SKM-1 treated with dmso at 0.1 percent for 144 hours (cell line): ENCODE data around the gene FUS.
"Not testable (repeated sequence)": the region's sequence is repeated elsewhere in the genome, so short reads cannot be mapped to it uniquely, and the experiment has no call there.

Experiments used
- DNase-seq: peaks from one replicate; lab custom pipeline; 2025; ENCODE audit not compliant: unreplicated experiment; lab: John Stamatoyannopoulos, UW

Gene FUS

DNA sequence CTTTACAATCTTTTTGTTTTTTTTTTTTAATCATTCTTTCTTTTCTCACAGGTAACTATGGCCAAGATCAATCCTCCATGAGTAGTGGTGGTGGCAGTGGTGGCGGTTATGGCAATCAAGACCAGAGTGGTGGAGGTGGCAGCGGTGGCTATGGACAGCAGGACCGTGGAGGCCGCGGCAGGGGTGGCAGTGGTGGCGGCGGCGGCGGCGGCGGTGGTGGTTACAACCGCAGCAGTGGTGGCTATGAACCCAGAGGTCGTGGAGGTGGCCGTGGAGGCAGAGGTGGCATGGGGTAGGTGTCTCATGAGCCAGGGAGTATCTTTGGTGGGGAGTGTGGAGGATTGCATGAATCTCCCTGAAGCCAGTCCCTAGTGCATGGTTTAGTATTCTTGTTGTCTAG, 4.9 kb downstream of the FUS start:
- DNase-seq = no peak

DNA sequence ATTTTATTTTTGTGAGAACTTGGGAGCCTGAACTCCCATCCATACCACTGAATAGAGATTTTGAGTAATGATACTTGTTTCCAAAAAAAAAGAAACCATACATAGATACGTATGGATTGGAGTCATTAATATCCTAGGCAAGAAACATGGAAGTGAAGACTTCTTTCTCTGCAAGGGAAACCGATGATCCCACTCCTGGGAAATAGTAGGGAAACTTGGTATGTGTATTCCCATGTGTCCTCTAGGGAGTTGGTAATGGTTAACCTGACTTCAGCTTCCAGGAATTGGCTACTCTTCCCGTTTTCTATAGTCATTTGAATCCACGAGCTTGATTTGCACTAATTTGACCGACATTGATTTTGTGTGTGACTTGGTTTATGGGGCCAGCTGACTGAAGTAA, 5.4 kb downstream of the FUS start:
- no peak for DNase-seq

DNA sequence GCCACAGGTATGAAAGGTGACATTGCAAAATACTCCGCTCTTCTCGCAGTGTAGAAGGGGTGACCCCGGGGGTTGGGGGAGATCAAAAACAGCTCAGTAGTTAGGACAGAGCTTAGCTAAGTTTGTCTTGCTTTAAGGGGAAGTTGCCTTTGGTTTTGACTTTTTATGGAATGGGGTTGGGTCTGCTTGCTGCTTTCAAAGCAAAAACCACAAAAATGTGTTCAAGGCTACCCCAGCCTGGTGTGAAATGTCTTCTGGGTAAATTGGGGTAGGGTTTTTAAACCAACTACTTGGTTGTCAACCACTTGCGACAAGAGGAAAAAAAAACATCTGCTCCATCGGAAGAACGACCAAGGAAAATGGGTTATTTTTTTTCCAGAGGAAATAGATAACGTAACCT, 6.2 kb downstream of the FUS start:
- DNase-seq = peak; percentile 35

DNA sequence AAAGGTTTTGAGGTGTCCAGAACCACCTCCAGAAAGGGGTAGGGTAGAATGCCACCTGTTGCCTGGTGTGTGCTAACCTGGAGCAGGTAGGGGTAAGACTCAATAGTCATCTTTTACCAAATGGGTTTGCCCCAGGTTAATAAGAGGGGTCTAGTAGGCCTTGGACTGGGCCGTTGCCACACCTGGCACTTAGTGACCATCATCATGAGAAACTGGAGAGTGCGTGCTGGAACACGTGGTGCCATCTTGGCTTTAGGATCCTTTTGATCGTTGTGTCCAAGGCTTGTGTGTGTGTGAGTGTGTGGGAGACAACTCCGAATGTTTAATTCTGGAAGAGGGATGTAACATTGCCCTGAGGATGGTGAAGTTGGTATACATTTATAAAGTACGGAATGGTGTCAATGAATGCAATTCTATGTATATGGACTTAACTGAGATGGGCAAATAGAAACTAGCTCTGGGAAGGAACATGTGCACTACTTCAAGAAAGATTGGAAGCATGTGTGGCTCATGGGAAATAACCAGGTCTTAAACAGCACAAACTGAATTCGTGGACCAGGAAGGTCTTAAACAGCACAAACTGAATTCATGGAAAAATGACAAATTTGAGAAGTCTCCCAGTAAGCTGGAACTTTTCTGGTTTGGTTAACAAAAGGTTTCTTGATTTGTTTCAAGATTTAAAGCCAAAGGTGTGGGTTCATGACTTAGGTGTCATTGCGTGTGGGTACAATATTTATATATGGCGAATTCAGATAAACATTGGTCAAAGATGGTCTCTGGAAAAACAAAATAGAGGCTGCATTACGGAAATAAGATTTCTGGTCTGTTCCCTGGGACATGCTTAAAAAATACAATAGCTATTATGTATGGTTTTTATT, 7.2 kb downstream of the FUS start:
- no peak for DNase-seq

DNA sequence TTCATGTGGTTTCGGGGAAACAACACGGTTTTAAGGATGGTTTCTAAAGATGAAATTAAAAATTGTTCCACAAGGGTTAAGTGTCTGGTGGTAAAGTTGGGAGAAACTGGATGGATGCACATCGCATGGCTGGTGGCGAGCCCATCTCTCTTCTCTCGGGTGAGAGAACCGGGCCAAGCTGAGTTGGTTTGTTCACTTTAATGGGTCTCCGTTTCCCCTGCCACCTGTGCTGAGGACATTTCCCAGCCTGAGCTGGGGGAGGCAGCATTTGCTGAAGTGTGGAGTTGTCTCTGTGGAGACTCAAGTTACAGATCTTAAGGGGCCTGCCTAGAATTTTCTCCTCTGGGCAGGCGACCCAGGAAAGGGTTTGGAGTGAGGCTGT, 7.9 kb downstream of the FUS start:
- no peak for DNase-seq

DNA sequence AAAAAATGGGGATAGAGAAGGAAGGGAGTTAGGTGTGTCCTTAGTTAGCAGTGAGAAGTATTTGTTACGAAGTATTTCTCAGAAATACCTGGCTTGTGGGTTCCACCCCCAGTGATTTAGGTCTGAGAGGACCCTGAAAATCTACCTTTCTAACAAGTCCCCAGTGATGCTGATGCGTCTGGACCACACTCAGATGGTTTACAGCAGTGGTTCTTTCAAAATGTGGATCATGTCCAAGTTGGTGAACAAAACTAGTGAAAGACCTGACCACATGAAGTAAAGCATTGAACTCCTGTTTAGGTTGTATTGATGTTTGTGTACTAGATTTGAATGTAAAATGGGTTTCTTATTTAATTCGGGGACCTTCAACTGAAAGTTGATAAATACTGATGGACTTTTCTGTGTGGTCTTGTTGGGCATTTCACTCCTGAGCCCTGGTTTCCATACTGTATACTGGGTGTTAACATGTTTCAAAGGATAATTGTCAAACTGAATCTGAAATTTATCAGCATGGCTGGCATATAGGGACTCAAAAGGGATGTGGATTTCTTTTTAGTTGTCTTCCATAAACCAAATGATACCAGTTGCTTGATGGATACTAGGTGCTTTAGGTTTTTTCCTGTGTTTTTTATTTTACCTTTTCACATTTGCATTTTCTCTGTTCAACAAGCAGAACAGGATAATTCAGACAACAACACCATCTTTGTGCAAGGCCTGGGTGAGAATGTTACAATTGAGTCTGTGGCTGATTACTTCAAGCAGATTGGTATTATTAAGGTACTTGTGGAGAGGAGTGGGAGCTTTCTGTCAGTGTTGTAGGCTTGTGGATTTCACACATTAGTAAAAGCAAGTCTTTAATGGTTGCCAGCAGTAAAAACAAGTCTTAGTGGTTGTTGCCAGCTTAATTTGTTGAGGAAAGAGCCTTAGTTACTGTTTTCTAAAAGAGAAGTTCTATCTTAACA, 8.8 kb downstream of the FUS start:
- DNase-seq = no peak

DNA sequence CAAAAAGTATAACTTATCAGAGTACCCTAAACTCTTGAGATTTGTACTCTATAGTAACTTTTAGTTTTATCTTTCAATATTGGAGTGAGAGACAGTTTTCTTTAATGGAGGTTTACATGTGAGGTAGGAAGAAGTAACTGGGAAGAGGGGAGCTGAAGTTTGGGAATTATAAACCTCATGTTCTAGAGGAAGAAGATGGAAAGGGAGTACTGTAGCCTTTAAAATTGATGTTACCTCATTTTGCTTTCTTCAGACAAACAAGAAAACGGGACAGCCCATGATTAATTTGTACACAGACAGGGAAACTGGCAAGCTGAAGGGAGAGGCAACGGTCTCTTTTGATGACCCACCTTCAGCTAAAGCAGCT, 9.5 kb downstream of the FUS start:
- DNase-seq = no peak

DNA sequence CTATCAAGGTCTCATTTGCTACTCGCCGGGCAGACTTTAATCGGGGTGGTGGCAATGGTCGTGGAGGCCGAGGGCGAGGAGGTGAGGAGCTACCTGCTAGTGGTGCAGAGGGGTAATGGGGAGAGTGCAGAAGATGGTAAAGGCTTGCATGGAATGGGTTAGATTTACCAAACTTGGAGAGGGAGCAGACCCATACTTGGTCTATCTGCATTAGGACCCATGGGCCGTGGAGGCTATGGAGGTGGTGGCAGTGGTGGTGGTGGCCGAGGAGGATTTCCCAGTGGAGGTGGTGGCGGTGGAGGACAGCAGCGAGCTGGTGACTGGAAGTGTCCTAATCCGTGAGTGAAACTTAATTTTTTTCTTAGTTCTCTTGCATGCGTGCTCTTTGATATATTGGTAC, 10.1 kb downstream of the FUS start:
- DNase-seq = no peak

DNA sequence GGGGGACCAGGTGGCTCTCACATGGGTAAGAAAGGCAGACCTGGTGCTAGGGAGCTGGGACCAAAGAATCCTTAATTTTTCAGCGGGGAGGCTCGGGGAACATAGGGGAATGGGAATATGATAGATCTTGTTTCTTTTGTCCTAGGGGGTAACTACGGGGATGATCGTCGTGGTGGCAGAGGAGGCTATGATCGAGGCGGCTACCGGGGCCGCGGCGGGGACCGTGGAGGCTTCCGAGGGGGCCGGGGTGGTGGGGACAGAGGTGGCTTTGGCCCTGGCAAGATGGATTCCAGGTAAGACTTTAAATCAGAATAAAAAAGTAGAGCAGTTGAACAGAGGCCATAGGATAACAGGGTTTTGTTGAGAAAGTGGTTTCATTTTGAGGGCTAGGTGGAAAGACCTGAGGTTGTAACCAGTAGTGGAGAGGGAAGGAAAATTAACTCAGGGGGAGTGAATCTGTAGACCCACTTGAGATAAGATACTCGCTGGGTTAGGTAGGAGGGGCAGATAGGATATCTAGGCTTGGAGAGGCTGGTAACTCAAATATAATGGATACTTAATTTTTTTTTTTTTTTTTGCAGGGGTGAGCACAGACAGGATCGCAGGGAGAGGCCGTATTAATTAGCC, 11.0 kb downstream of the FUS start:
- no peak for DNase-seq

DNA sequence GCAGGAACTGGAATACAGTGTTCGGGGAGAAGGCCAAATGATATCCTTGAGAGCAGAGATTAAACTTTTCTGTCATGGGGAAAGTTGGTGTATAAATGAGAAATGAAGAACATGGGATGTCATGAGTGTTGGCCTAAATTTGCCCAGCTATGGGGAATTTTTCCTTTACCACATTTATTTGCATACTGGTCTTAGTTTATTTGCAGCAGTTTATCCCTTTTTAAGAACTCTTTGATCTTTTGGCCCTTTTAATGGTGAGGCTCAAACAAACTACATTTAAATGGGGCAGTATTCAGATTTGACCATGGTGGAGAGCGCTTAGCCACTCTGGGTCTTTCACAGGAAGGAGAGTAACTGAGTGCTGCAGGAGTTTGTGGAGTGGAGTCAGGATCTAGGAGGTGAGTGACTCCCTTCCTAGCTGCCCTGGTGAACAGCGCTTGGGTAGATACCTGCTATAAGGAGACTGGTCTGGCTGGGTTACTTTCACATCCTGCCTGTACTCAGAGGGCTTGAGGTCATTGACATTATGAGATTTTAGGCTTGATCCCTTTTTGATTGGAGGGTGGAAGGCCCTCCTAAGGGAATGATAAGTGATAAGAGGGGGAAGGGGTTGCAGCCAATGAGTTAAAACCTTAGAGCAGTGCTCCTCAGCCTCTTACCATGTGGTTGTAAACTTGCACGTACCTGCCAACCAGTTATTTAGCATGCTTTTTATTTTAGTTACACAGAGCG, 11.9 kb downstream of the FUS start:
- no peak for DNase-seq

DNA sequence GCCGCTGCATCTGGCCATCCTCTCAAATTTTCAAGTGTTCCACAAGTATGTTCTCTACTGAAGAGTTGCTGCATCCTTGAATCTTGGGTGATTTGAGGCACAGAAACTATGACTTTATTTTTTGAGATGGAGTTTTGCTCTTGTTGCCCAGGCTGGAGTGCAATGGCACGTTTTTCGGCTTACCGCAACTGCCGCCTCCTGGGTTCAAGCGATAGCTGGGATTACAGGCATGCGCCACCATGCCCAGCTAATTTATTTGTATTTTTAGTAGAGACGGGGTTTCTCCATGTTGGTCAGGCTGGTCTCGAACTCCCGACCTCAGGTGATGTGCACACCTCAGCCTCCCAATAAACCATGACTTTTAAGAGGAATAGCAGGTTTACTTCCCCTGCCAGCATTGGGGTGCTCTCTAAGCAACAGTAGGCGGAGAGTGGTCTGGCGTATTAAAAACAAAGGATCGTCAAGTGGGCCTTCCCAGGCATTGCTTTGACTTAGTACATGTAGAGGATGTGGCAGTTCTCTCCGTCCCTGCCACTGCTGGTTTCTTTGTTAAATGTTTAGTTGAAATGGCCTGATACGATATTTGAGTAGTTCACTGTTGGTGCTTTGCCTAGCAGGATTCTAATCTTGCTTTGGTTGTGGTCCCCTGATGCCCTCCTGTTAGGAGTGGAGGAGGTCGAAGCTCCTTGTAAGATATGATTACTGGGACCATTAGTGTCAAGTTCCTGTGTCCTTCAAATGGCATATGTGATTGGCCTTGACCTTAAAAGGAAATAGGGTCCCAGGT, 13.1 kb downstream of the FUS start:
- no peak for DNase-seq

DNA sequence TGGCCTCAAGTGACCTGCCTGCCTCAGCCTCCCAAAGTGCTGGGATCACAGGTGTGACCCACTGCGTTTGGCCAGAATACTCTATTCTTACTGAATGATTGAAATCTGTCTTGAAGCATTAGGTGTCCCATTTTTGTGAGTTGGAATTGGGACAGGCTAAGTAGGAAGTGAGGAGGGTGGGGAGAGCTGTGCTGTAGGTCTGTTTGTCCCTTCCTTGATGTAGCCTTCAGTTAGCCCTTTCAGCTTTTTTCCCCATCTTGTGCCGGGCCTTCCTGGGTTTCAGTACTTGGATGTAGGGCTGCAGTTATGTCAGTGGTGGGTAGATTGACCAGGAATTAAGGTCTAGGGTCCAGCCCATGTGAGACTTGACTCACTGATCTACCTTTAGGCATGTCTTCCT, 13.9 kb downstream of the FUS start:
- DNase-seq = no peak

DNA sequence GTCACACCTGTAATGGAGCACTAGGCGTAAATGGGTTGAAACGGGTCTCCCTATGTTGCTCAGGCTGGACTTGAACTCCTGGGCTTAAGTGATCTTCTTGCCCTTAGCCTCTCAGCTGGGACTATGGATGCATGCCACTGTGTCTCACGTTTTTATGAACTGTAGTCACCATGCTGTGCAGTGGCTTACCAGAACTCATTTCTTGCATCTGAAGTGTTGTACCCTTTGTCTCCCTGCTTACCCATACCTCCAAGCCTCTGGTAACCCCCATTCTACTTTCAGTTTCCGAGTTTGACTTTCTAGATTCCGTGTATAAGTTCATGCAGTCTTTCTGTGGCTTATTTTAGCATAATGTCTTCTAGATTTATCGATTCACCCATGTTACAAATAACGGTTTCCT, 15.0 kb downstream of the FUS start:
- no peak for DNase-seq

DNA sequence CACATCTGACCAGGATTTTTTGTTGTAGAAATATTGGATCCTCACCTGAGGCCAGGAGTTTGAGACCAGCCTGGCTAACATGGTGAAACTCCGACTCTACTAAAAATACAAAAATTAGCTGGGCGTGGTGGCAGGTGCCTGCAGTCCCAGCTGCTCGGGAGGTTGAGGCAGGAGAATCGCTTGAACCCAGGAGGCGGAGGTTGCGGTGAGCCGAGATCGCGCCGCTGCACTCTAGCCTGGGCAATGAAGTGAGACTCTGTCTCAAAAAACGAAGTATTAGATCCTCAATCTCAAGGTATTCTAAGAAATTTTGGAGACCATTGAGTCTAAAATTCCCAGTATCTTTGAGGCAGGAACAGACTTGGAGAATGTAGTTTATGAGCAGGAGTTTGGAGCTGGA, 15.9 kb downstream of the FUS start:
- not testable (repeated sequence) for DNase-seq

DNA sequence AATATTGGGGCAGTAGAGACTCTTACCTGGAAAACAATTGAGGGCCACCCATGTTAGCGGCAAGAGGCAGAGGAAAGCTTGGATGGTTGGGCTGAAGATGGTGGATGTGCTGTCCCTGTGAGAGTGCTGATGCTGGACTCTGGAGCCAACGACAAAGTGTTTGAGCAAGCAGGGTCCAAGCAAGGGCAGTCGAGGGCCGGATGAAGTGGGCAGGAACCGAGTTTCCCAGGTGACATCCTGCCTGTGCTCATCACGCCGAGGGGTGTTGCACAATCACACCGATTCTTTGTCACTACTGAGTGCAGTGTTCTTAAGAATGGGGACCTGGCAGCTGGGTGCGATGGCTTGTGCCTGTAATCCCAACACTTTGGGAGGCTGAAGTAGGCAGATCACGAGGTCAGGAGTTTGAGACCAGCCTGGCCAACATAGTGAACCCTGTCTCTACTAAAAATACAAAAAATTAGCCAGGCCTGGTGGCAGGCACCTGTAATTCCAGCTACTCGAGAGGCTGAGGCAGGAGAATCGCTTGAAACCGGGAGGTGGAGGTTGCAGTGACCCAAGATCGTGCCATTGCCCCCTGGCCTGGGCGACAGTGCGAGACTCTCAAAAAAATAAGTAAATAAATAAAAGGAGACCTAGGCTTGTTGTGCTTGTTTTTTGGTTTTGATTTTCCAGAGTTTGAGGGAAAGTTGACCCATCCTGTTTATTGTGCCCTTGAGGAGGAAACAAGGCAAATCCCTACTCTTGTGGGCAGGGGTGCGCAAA, 16.6 kb downstream of the FUS start:
- DNase-seq = no peak

DNA sequence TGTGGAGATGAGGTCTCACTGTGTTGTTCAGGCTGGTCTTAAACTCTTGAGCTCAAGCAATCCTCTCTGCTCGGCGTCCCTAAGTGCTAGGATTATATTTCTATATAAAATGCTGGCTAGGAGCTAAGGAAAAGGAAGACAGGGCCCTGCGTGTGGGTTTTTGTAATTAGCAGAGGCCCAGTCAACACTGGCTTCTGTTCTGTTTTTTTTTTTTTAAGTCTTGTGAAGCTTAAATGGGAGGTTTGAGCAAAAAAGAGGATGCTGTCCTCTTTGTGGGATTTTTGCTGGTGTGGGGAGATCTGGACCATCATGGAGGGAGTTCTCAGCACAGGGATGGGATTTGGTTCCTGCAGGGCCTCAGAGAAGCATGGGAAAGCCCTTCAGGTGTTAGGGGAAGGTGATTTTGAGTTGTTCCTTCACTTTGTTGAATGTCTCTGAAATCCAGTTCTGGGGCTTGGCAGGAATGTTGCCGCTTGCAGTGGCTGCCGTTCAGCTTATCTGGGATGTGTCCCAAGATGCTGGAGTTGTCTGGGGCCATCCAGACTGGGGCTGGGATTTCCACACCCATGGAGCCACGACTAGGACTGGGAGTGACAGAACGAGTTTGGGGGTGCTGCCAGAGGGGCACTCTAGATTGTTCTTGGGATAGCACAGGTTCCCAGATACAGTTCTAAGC, 18.4 kb downstream of the FUS start:
- DNase-seq = no peak

DNA sequence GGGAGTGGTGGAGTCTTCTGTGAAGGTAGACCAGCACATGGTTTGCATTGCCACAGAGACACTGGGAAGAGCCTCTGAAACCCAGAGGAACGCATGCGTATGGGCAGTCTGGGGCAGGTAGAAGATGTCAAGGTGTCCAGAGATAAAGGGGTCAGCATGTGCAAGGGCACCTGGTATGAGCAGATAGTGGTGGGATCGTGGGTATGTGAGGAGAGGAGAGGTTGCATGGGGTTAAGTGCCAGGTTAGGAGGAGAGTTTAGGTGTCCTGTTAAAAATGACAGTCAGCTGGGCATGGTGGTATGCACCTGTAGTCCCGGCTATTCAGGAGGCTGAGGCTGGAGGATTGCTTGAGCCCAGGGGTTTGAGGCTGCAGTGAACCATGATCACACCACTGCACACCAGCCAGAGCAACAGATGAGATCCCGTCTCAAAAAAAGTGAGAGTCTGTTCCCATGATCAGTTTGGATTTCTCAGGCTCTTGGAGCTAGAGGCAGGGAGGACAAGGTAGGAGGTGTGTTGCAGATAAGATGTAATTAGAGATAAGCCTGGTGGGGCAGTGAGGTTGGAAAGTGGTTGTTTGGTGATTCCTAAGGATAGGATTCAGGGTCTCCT, 19.6 kb downstream of the FUS start:
- no peak for DNase-seq

DNA sequence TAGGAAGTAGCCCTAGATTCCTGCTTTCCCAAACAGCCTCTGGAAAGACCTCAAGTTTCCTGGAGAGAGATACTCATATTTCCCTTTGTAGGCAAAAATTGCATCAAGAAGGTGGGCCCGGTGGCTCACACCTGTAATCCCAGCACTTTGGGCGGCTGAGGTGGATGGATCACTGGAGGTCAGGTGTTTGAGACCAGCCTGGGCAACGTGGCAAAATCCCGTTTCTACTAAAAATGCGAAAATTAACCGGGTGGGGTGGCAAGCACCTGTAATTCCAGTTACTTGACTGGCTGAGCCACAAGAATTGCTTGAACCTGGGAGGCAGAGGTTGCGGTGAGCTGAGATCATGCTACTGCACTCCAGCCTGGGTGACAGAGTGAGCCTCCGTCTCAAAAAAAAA, 20.2 kb downstream of the FUS start:
- DNase-seq = not testable (repeated sequence)
